HepG2 (cell line): ENCODE results near the gene STK25.

Source experiments
- ARHGAP35 ChIP-seq: sonication (generic); formaldehyde crosslinking; IDR thresholded peaks from 2 replicates; pipeline ENCODE4 v1.9.0; 2022; ENCODE audit warnings: mild to moderate bottlenecking, inconsistent platforms, moderate library complexity, missing genetic modification reagents, borderline replicate concordance
- CTCF ChIP-seq: sonication (generic); formaldehyde crosslinking; IDR thresholded peaks from 2 replicates; pipeline ENCODE4 v1.5.0; 2020; ENCODE audit warnings: mild to moderate bottlenecking, missing genetic modification reagents, moderate library complexity
- MAX ChIP-seq: IDR thresholded peaks from 2 replicates; pipeline ENCODE4 v1.6.1; 2012; ENCODE audit warnings: inconsistent platforms
- MXI1 ChIP-seq: IDR thresholded peaks from 3 replicates; pipeline ENCODE4 v1.6.1; 2012; ENCODE audit warnings: low read depth, low read length, inconsistent platforms, borderline replicate concordance
- PHF21A ChIP-seq: sonication (generic); formaldehyde crosslinking; IDR thresholded peaks from 2 replicates; pipeline ENCODE4 v1.5.0; 2020; ENCODE audit warnings: mild to moderate bottlenecking, missing genetic modification reagents
- PHF8 ChIP-seq: sonication (generic); formaldehyde crosslinking; IDR thresholded peaks from 2 replicates; pipeline ENCODE4 v1.5.0; 2020; ENCODE audit warnings: missing genetic modification reagents
- PITX1 ChIP-seq: sonication (generic); formaldehyde crosslinking; IDR thresholded peaks from 2 replicates; pipeline ENCODE4 v1.5.1; 2020; ENCODE audit warnings: mild to moderate bottlenecking, missing genetic modification reagents
- SIN3A ChIP-seq: IDR thresholded peaks from 2 replicates; pipeline ENCODE4 v1.6.1; 2011; ENCODE audit warnings: low read depth, mild to moderate bottlenecking, control low read depth, low read length, borderline replicate concordance
- SMARCC2 ChIP-seq: fragments of 450-650 bp; IDR thresholded peaks from 2 replicates; pipeline ENCODE4 v1.6.1; 2017; ENCODE audit warnings: antibody characterized with exemption, mild to moderate bottlenecking
- SP5 ChIP-seq: IDR thresholded peaks from 2 replicates; pipeline ENCODE4 v1.6.1; 2016; ENCODE audit warnings: low read depth, borderline replicate concordance
- TCF7 ChIP-seq: sonication (generic); IDR thresholded peaks from 2 replicates; pipeline ENCODE4 v1.6.1; 2016; ENCODE audit warnings: antibody characterized with exemption, low read depth
- ZNF232 ChIP-seq: sonication (generic); formaldehyde crosslinking; IDR thresholded peaks from 2 replicates; pipeline ENCODE4 v1.4.0; 2020; ENCODE audit warnings: missing genetic modification reagents, borderline replicate concordance
- ZNF605 ChIP-seq: sonication (generic); formaldehyde crosslinking; IDR thresholded peaks from 2 replicates; pipeline ENCODE4 v1.8.0; 2022; ENCODE audit warnings: mild to moderate bottlenecking, missing genetic modification reagents

GRCh38 chr2:241532168-241532567 is 23.8 kb upstream of the STK25 start:
- TF ChIP-seq CTCF (CRISPR knock-in tag) (no peak), SP5 (no peak), PITX1 (CRISPR knock-in tag) (no peak), PHF8 (CRISPR knock-in tag) (no peak), MXI1 (no peak), ZNF605 (CRISPR knock-in tag) (no peak), SIN3A (no peak), MAX (no peak), ARHGAP35 (CRISPR knock-in tag) (no peak), ZNF232 (CRISPR knock-in tag) (no peak), PHF21A (CRISPR knock-in tag) (no peak), TCF7 (no peak), SMARCC2 (no peak)
